ENCODE data around the gene CCDC38.

DNA sequence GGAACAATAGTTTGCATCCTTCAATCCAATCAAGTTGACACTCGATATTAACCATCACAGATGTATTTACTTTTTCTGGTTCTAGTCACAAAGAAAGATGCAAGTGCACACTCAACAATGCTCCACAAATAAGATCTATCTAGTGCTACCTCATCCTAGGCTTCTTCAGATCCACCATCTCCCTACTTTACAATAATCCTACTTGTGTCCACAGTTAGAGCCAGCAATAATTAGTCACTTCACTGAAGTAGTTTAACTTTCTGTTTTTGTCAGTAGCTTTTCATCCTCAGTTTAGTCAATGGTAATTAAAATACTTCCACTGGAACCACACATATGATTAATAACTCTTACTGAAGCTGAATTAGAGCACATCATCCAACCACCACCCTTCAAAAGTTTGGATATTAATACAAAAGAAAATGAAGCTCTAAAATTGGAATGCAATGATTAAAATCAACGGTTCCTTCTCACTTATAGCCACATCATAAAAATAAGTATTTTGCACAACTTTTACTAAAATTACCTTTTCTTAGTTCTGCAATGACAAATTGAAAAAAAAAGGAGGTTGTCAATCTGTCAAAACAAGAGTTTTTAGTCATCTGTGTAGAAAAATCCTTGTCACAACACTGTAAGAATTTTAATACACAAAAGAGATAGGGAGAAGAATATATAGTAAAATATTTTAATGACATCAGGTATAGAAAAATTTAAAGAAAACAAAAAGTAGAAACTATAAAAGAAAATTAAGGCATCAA, 111.9 kb downstream of the CCDC38 start:
- TF ChIP-seq, protein P1, sequence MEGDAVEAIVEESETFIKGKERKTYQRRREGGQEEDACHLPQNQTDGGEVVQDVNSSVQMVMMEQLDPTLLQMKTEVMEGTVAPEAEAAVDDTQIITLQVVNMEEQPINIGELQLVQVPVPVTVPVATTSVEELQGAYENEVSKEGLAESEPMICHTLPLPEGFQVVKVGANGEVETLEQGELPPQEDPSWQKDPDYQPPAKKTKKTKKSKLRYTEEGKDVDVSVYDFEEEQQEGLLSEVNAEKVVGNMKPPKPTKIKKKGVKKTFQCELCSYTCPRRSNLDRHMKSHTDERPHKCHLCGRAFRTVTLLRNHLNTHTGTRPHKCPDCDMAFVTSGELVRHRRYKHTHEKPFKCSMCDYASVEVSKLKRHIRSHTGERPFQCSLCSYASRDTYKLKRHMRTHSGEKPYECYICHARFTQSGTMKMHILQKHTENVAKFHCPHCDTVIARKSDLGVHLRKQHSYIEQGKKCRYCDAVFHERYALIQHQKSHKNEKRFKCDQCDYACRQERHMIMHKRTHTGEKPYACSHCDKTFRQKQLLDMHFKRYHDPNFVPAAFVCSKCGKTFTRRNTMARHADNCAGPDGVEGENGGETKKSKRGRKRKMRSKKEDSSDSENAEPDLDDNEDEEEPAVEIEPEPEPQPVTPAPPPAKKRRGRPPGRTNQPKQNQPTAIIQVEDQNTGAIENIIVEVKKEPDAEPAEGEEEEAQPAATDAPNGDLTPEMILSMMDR (IDR thresholded peaks at IDR 0.05; ENCODE audit: poor library complexity), result no peak
- no peak for TF ChIP-seq EZH2 (IDR thresholded peaks at IDR 0.05; ENCODE audit: borderline replicate concordance)
- no peak for TF ChIP-seq EZH2phosphoT487 (IDR thresholded peaks at IDR 0.05; ENCODE audit: low read depth, severe bottlenecking, unreplicated experiment)

All from hepatocyte (in vitro differentiated cells).